AG09309 (cell line): Measurements from ENCODE around the gene SP8.

ENCODE experiments used
- DNase-seq: peaks from one replicate; pipeline ENCODE4 v3.0.0-alpha.2; 2010; ENCODE audit warnings: low read depth
- H3K4me3 ChIP-seq: 2 replicates; pipeline ENCODE4 v1.5.1; 2011; ENCODE audit warnings: mild to moderate bottlenecking, low read depth, low read length, moderate library complexity; ENCODE audit not compliant: control insufficient read depth
- CTCF ChIP-seq: IDR thresholded peaks from 2 replicates; pipeline ENCODE4 v1.5.1; 2011; ENCODE audit warnings: mild to moderate bottlenecking, low read depth, low read length, inconsistent platforms; ENCODE audit not compliant: insufficient read depth, control insufficient read depth; ENCODE audit errors: missing control alignments

SP8 gene

GRCh38 chr7:20798694-20799121 is 12.0 kb upstream of the SP8 start:
- H3K4me3 ChIP-seq: no peak overlapping the region
- no peak for TF ChIP-seq CTCF
- no peak for DNase-seq

- H3K4me3 ChIP-seq: peak overlapping the region; percentile 44
- no peak for DNase-seq
- no peak for TF ChIP-seq CTCF
Observed at GRCh38 chr7:20798081-20798693, 11.5 kb upstream of the SP8 start.

GRCh38 chr7:20797462-20798080 is 10.9 kb upstream of the SP8 start:
- peak overlapping the region; percentile 38 for H3K4me3 ChIP-seq
- DNase-seq: no peak
- TF ChIP-seq CTCF: no peak

- DNase-seq: no peak
- TF ChIP-seq CTCF: no peak
- H3K4me3 ChIP-seq: no peak overlapping the region
Observed at GRCh38 chr7:20797042-20797461, 10.4 kb upstream of the SP8 start.

- no peak for TF ChIP-seq CTCF
- DNase-seq: no peak
- no peak overlapping the region for H3K4me3 ChIP-seq
Observed at GRCh38 chr7:20796500-20796899, 9.8 kb upstream of the SP8 start.

GRCh38 chr7:20795881-20796280 is 9.2 kb upstream of the SP8 start:
- no peak for DNase-seq
- no peak overlapping the region for H3K4me3 ChIP-seq
- TF ChIP-seq CTCF: no peak
